Glomerular endothelial cell (primary cell): ENCODE data around the gene BRPF1. TPM values are rescaled to one million over a fixed set of nuclear protein-coding genes. Genes with fewer than 3 reads are reported as not detected.

Experiments
- DNase-seq: peaks from one replicate; pipeline ENCODE4 v3.0.0-alpha.2; 2011; ENCODE audit warnings: low read depth, low spot score; ENCODE audit errors: extremely low read depth
- total RNA-seq: library from RNA; depleted of rRNA; stranded (reverse); fragments of >200 nt; gene quantifications from 2 replicates; pipeline ENCODE4 v1.2.3, GENCODE V29; 2015

Gene BRPF1
- total RNA-seq, 1 donor from 2014 or later: 21.2 TPM

GRCh38 chr3:9729419-9729818 is 2.1 kb upstream of the BRPF1 start:
- DNase-seq: no peak

- DNase-seq: no peak
Observed at GRCh38 chr3:9730657-9731205, 804 bp upstream of the BRPF1 start.

- no peak for DNase-seq
Observed at GRCh38 chr3:9732080-9732739, 675 bp downstream of the BRPF1 start.

- no peak for DNase-seq
Observed at GRCh38 chr3:9732740-9733115, 1.2 kb downstream of the BRPF1 start.

GRCh38 chr3:9736831-9737230 is 5.3 kb downstream of the BRPF1 start:
- no peak for DNase-seq

GRCh38 chr3:9739181-9739580 is 7.6 kb downstream of the BRPF1 start:
- DNase-seq: no peak

DNA sequence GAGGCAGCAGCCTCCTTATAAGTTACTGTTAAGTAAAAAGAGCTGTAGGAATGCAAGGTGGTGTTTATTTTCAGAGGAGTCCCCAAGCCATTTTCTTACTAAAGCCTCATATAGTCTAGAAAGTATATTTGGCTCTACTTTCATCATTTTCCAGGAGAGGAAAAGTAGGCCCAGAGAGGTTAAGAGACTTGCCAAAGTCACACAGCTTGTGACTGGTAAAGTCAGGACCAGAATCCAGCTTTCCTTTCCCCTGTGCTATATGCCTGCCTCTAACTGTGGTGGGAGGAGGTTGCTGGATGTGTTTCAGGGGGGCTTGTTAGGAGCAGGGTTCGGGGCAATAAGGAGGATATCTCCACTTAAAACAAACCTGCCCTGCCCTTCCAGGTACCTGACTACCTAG is 11.0 kb downstream of the BRPF1 start:
- no peak for DNase-seq

GRCh38 chr3:9743548-9743947 is 12.0 kb downstream of the BRPF1 start:
- DNase-seq: no peak

GRCh38 chr3:9744162-9744561 is 12.6 kb downstream of the BRPF1 start:
- no peak for DNase-seq

GRCh38 chr3:9745521-9745920 is 14.0 kb downstream of the BRPF1 start:
- DNase-seq: no peak

DNA sequence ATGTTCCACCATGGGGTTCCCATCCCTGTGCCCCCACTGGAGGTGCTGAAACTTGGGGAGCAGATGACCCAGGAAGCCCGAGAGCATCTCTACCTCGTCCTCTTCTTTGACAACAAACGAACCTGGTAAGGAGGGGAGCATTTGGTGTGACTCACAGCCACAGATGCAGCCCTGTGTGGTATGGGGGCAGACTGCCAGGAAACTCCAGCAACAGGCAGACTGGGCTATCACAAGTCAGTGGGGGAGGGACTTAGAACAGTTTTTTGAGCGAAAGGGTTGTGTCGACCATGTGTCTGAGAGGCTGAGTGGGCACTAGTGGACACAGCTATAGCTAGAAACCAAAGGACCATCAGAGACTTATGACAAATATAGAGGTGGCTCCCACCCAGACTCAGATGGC is 14.8 kb downstream of the BRPF1 start:
- no peak for DNase-seq

GRCh38 chr3:9747267-9747666 is 15.7 kb downstream of the BRPF1 start:
- no peak for DNase-seq

- DNase-seq: no peak
Observed at GRCh38 chr3:9748031-9748430, 16.5 kb downstream of the BRPF1 start.

DNA sequence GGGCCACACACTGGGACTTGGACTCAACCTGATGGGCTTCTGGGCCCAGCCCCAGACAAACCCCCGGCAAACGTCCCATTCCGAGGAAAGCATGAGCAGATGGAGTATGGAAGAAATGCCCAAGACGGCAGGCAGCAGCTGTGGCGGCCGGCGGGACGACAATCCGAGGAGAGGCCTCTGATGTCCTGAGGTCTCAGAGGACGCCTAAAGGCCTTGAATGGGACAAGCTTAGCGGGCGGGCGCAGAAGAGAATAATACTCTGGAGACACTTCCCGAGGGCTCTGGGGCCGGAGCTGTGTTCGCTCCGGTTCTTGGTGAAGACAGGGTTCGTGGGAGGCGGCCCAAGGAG is 17.7 kb downstream of the BRPF1 start:
- no peak for DNase-seq

- peak; percentile 88 for DNase-seq
Observed at GRCh38 chr3:9749645-9750555, 18.4 kb downstream of the BRPF1 start, which contains the start of gene OGG1. TSS of gene OGG1 (plus strand) at chr3:9749952. CDS start at chr3:9750287, 335 bp downstream.

- no peak for DNase-seq
Observed at GRCh38 chr3:9750556-9751411, 19.2 kb downstream of the BRPF1 start.

DNA sequence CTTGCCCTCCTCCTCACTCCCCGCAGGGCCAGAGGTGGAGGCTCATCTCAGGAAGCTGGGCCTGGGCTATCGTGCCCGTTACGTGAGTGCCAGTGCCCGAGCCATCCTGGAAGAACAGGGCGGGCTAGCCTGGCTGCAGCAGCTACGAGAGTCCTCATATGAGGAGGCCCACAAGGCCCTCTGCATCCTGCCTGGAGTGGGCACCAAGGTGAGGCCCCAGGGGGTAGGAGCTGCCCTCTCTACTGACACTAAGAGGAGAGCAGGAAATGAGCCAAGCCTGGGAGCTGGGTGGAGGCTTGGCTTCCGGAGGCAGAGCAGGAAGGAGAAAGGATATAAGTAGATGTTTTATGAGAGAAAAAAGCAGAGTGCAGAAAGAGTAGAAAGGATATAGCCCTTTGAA is 23.1 kb downstream of the BRPF1 start:
- DNase-seq: no peak

DNA sequence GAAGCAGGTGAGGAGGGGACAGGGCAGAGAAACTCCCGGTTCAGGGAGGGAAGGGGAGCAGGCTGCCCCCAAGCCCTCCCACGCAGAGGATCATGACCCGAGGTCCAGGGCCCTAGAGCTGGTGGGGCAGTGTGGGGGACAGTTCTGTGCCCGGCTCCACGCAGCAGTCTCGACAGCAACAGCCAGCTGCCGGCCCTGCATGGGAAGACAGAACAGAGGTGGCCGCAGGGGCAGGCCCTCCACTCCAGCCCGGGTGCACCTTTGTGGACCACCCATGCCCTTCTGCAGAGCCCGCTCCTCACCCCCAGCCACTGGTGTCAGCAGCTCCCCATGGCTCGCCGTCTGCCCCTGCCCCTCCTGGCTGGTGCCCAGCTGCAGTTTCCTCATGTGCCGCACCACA is 25.9 kb downstream of the BRPF1 start:
- DNase-seq: no peak

DNA sequence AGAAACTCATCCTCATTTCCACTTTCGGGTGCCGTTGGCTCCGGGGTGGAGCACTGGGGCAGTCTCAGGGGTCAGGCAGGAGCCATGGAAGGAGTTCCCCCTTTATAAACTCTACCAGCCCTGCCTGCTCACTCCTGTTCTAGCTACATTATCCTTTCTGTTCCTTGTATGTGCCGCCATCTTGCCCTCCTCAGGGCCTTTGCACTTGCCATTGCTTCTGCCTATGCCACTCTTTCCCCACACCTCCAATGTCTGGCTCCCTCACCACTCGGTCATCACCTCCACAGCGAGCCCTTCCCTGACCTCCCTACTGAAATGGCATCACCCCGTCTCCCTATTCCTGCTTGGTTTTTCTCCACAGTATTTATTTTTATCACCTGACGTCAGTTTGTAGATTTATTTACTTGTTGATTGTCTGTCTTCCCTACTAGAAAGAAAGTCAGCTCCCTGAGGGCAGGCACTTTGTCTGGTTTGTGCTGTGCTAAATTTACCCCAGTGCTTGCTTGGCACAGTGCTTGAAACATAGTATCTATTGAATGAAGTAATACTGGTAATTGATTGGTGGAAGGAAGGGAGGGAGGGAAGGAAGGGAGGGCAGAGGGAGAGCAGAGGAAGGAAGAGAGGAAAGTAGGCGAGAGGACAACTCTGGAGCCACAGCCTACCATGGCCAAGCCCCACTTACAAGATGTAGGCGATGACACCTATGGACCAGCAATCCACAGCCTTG is 29.4 kb downstream of the BRPF1 start:
- DNase-seq: no peak

DNA sequence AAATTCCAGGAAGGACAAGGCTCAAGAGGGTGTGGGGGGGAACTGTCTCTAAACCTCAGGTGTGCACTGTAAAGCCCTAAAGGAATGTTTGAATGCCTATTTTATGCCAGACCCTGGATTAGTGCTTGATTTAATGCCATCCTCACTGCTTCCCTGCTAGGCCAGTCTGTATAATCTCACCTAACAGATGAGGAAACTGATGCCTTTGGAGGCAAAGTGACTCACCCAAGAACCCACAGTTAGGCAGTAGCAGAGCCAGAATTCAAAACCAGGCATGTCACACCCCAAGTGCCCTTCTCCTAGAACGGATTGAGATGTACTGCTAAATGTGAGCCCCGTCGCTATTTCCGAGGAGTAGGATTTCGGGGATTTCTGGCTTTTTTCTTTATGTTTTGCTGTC is 30.4 kb downstream of the BRPF1 start:
- DNase-seq: no peak
